ENCODE measurements around the gene NINJ1.

NINJ1 gene

GRCh38 chr9:93084471-93084881, 49.6 kb downstream of the NINJ1 start:
- H3K27ac Mint-ChIP-seq, result no peak overlapping the region
- ATAC-seq (replicated peaks), result no peak
- peaks cover 12 to 15% of the 10 kb centered on the region in 2 donors for H3K4me1 Mint-ChIP-seq (ENCODE audit: low read depth in 2 of 2)
- DNase-seq, result no peak
- peaks cover 18% of the 10 kb centered on the region for H3K36me3 Mint-ChIP-seq (ENCODE audit: insufficient read depth)
- no peaks in the 10 kb centered on the region for H3K27me3 Mint-ChIP-seq
- no peaks in the 10 kb centered on the region for H3K9me3 Mint-ChIP-seq
- H3K4me3 Mint-ChIP-seq, result no peak overlapping the region

- DNase-seq (no peak), ATAC-seq (replicated peaks) (no peak)
- Mint-ChIP-seq H3K4me3 (peak overlapping the region; percentile 28 to 64), H3K4me1 (ENCODE audit: low read depth in 2 of 2) (peaks cover 14 to 15% of the 10 kb centered on the region in 2 donors), H3K9me3 (no peaks in the 10 kb centered on the region), H3K27ac (peak overlapping the region; percentile 39 to 85), H3K36me3 (ENCODE audit: insufficient read depth) (peaks cover 21% of the 10 kb centered on the region), H3K27me3 (no peaks in the 10 kb centered on the region)
Measured at GRCh38 chr9:93083592-93084470, 50.2 kb downstream of the NINJ1 start.

GRCh38 chr9:93082841-93083411, 51.1 kb downstream of the NINJ1 start:
- DNase-seq, result no peak
- H3K27ac Mint-ChIP-seq, result peak overlapping the region; percentile 39 to 85
- H3K36me3 Mint-ChIP-seq (ENCODE audit: insufficient read depth), result peaks cover 18% of the 10 kb centered on the region
- ATAC-seq (replicated peaks), result peak; percentile 35
- H3K27me3 Mint-ChIP-seq, result no peaks in the 10 kb centered on the region
- H3K9me3 Mint-ChIP-seq, result no peaks in the 10 kb centered on the region
- H3K4me3 Mint-ChIP-seq, result no peak overlapping the region
- H3K4me1 Mint-ChIP-seq (ENCODE audit: low read depth in 2 of 2), result peaks cover 14% of the 10 kb centered on the region in 2 donors

DNA sequence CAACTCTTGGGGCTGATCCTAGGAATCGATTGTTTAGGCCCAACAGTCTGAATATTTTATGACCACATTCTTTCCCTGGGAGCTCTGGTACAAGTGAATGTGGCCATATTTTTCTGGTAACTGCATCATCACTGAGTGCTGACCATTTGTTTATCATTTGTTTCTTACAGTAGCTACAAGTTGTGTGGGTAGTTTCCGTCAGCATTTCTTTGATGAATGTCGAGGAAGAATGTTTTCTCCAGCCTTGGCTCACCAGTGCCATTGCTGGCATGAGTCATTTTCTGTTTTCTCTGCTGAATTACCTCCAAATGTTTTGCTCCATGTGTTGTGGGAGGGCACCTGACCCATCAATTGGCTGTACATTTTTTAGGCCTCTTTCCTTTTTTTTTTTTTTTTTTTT, 52.1 kb downstream of the NINJ1 start:
- Mint-ChIP-seq H3K4me3 (no peak overlapping the region), H3K36me3 (ENCODE audit: insufficient read depth) (peaks cover 18% of the 10 kb centered on the region), H3K27me3 (no peaks in the 10 kb centered on the region), H3K9me3 (no peaks in the 10 kb centered on the region), H3K27ac (no peak overlapping the region), H3K4me1 (ENCODE audit: low read depth in 2 of 2) (peaks cover 13 to 14% of the 10 kb centered on the region in 2 donors)
- DNase-seq (no peak), ATAC-seq (replicated peaks) (no peak)

DNA sequence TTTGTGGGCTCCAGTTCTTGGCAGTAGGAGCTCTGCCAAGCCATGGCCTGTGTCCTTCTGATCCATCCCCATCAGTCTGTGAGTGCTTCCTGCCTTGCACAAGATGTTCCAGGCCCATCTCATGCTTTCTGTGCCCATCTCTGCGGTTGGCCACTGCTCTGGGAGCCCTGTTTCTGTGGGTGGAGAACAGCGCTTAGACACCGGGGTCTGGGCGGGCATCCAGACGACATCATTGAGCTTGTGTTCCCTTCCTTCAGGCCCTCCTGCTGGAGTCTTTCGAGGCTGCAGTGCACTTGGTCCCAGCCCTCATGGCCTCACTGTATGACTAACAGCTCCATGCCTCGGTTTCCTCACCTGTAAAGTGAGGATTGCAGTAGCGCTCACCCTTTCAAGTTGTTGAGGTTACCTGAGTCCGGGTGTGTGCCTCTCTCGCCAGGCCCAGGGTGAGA, 52.9 kb downstream of the NINJ1 start:
- no peak for ATAC-seq (replicated peaks)
- Mint-ChIP-seq H3K4me3 (no peak overlapping the region), H3K9me3 (no peaks in the 10 kb centered on the region), H3K27me3 (no peaks in the 10 kb centered on the region), H3K36me3 (ENCODE audit: insufficient read depth) (peaks cover 13% of the 10 kb centered on the region), H3K4me1 (ENCODE audit: low read depth in 2 of 2) (peaks cover 14 to 15% of the 10 kb centered on the region in 2 donors), H3K27ac (no peak overlapping the region)
- DNase-seq, result no peak

- H3K27ac Mint-ChIP-seq, result no peak overlapping the region
- ATAC-seq (replicated peaks) (no peak), DNase-seq (no peak)
- H3K9me3 Mint-ChIP-seq, result no peaks in the 10 kb centered on the region
- H3K27me3 Mint-ChIP-seq, result no peaks in the 10 kb centered on the region
- H3K36me3 Mint-ChIP-seq (ENCODE audit: insufficient read depth), result peaks cover 9% of the 10 kb centered on the region
- peaks cover 14 to 15% of the 10 kb centered on the region in 2 donors for H3K4me1 Mint-ChIP-seq (ENCODE audit: low read depth in 2 of 2)
- H3K4me3 Mint-ChIP-seq, result no peak overlapping the region
Measured at GRCh38 chr9:93080406-93080805, 53.6 kb downstream of the NINJ1 start.

GRCh38 chr9:93079371-93079770, 54.7 kb downstream of the NINJ1 start:
- no peaks in the 10 kb centered on the region for H3K27me3 Mint-ChIP-seq
- DNase-seq (no peak), ATAC-seq (replicated peaks) (no peak)
- H3K36me3 Mint-ChIP-seq (ENCODE audit: insufficient read depth), result peaks cover 9% of the 10 kb centered on the region
- peaks cover 17 to 20% of the 10 kb centered on the region in 2 donors for H3K4me1 Mint-ChIP-seq (ENCODE audit: low read depth in 2 of 2)
- H3K27ac Mint-ChIP-seq, result no peak overlapping the region
- H3K9me3 Mint-ChIP-seq, result no peaks in the 10 kb centered on the region
- H3K4me3 Mint-ChIP-seq, result no peak overlapping the region

DNA sequence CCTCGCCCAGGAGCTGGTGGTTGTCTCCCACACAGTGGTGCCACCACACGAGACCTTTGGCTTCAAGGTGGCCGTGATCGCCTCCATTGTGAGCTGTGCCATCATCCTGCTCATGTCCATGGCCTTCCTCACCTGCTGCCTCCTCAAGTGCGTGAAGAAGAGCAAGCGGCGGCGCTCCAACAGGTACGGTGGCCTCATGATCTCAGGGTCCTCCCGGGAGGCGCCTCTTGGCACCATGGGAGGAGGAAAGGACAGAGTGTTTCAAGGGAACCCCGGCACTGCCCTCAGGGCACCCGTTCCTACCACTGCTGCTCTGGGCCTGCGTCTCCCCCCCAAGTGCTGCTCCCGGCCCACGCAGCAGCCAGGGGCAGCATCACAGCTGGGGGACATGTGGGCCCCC, 56.2 kb downstream of the NINJ1 start:
- Mint-ChIP-seq H3K9me3 (no peaks in the 10 kb centered on the region), H3K4me1 (ENCODE audit: low read depth in 2 of 2) (peaks cover 8 to 13% of the 10 kb centered on the region in 2 donors), H3K36me3 (ENCODE audit: insufficient read depth) (peaks cover 13% of the 10 kb centered on the region), H3K4me3 (no peak overlapping the region), H3K27me3 (no peaks in the 10 kb centered on the region), H3K27ac (no peak overlapping the region)
- DNase-seq, result no peak
- ATAC-seq (replicated peaks), result no peak

- H3K4me1 Mint-ChIP-seq (ENCODE audit: low read depth in 2 of 2), result peaks cover 4 to 13% of the 10 kb centered on the region in 2 donors
- H3K4me3 Mint-ChIP-seq, result no peak overlapping the region
- H3K9me3 Mint-ChIP-seq, result no peaks in the 10 kb centered on the region
- ATAC-seq (replicated peaks) (no peak), DNase-seq (no peak)
- H3K27ac Mint-ChIP-seq, result no peak overlapping the region
- no peaks in the 10 kb centered on the region for H3K27me3 Mint-ChIP-seq
- H3K36me3 Mint-ChIP-seq (ENCODE audit: insufficient read depth), result peaks cover 13% of the 10 kb centered on the region
Measured at GRCh38 chr9:93077367-93077766, 56.7 kb downstream of the NINJ1 start.

DNA sequence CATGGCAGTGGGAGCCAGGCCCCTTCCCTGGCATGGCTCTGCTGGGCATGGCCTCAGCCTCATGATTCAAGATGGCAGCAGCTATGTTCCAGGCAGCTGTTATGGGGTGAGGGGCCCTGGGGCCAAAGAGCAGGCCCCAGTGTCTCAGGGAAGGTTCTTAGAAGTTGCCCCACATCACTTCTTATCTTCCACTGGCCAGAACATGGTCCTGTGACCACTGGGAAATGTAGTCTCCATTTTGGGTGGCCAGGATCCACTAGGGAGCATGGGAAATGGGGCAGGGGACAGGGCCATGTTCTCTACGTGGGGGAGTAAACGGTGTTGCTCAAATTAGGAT, 57.3 kb downstream of the NINJ1 start:
- H3K27me3 Mint-ChIP-seq, result no peaks in the 10 kb centered on the region
- H3K27ac Mint-ChIP-seq, result no peak overlapping the region
- H3K4me1 Mint-ChIP-seq (ENCODE audit: low read depth in 2 of 2), result peaks cover 4 to 13% of the 10 kb centered on the region in 2 donors
- DNase-seq, result no peak
- no peaks in the 10 kb centered on the region for H3K9me3 Mint-ChIP-seq
- no peak for ATAC-seq (replicated peaks)
- no peak overlapping the region for H3K4me3 Mint-ChIP-seq
- H3K36me3 Mint-ChIP-seq (ENCODE audit: insufficient read depth), result peaks cover 13% of the 10 kb centered on the region

GRCh38 chr9:93076101-93076791, 57.8 kb downstream of the NINJ1 start:
- no peak overlapping the region for H3K27ac Mint-ChIP-seq

GRCh38 chr9:93072383-93072795, 61.7 kb downstream of the NINJ1 start:
- Mint-ChIP-seq H3K4me1 (ENCODE audit: low read depth in 2 of 2) (peaks cover 4 to 14% of the 10 kb centered on the region in 2 donors), H3K36me3 (ENCODE audit: insufficient read depth) (peaks cover 8% of the 10 kb centered on the region), H3K27me3 (no peaks in the 10 kb centered on the region), H3K9me3 (no peaks in the 10 kb centered on the region), H3K4me3 (no peak overlapping the region), H3K27ac (no peak overlapping the region)
- DNase-seq (no peak), ATAC-seq (replicated peaks) (no peak)

More at GRCh38 chr9:93076101-93076791, 57.8 kb downstream of the NINJ1 start:
- peaks cover 10% of the 10 kb centered on the region for H3K36me3 Mint-ChIP-seq (ENCODE audit: insufficient read depth)
- ATAC-seq (replicated peaks) (no peak), DNase-seq (no peak)
- no peak overlapping the region for H3K4me3 Mint-ChIP-seq
- H3K27me3 Mint-ChIP-seq, result no peaks in the 10 kb centered on the region
- H3K4me1 Mint-ChIP-seq (ENCODE audit: low read depth in 2 of 2), result peaks cover 4 to 13% of the 10 kb centered on the region in 2 donors
- no peaks in the 10 kb centered on the region for H3K9me3 Mint-ChIP-seq
